Endothelial cell of umbilical vein (primary cell): ENCODE data around the gene RASGRF2. TPM values are rescaled to one million over a fixed set of nuclear protein-coding genes. Genes with fewer than 3 reads are reported as not detected.
"Not testable (repeated sequence)": the region's sequence is repeated elsewhere in the genome, so short reads cannot be mapped to it uniquely, and the experiment has no call there.

Source experiments
- BruUV-seq: library from RNA; stranded (reverse); fragments of 400-500 nt; replicated peaks from 2 replicates; lab custom pipeline; 2021; lab: Mats Ljungman, UMichigan
- CTCF ChIA-PET: fragments of 300-600, 350-600 bp; sonication (Branson Sonifier 250); formaldehyde crosslinking; loops from one replicate; lab custom pipeline; 2021; ENCODE audit warnings: antibody characterized with exemption, inconsistent platforms; lab: Charles Lee
- POLR2A ChIA-PET: fragments of 300-600, 350-600 bp; sonication (Branson Sonifier 250); formaldehyde crosslinking; loops from one replicate; lab custom pipeline; 2021; ENCODE audit warnings: antibody characterized with exemption, inconsistent platforms; lab: Charles Lee
- DNase-seq: peaks from one replicate; pipeline ENCODE4 v3.0.0-alpha.2; 2011; ENCODE audit warnings: low read depth, low spot score
- FAIRE-seq: peaks from 2 replicates; lab custom pipeline; 2011; peaks lifted over from hg19 to GRCh38; lab: Jason Lieb, UNC
- H2AFZ ChIP-seq: 2 replicates; pipeline ENCODE4 v1.6.0; 2012; ENCODE audit warnings: low read depth, low read length, control low read depth, inconsistent platforms
- H3K27ac ChIP-seq: 2 replicates; pipeline ENCODE4 v1.5.1; 2011; ENCODE audit warnings: low read depth, mild to moderate bottlenecking, control low read depth, low read length, moderate library complexity; ENCODE audit not compliant: insufficient read depth
- H3K27me3 ChIP-seq, 2 experiments: 2 replicates each; pipeline versions ENCODE4 v1.6.0 to v1.6.1; 2011; ENCODE audit warnings: low read length in 2 of 2, mixed read lengths in 1 of 2; ENCODE audit not compliant: control insufficient read depth in 2 of 2, insufficient read depth in 2 of 2
- H3K36me3 ChIP-seq, 2 experiments: 2 replicates in 1 of 2; 3 replicates in 1 of 2; pipeline ENCODE4 v1.5.1; 2011; ENCODE audit warnings: low read length in 2 of 2, mild to moderate bottlenecking in 1 of 2, moderate library complexity in 1 of 2; ENCODE audit not compliant: control insufficient read depth in 2 of 2, insufficient read depth in 2 of 2; ENCODE audit errors: extremely low read depth in 1 of 2
- H3K4me1 ChIP-seq: 3 replicates; pipeline ENCODE4 v1.5.1; 2011; ENCODE audit warnings: mild to moderate bottlenecking, low read length; ENCODE audit not compliant: control insufficient read depth, insufficient read depth; ENCODE audit errors: extremely low read depth
- H3K4me2 ChIP-seq: 2 replicates; pipeline ENCODE4 v1.6.1; 2011; ENCODE audit warnings: low read length, control low read depth, mixed read lengths; ENCODE audit not compliant: insufficient read depth
- H3K4me3 ChIP-seq, 3 experiments: fragments of 200-600 bp in 1 of 3; sonication (generic), shearing (Covaris generic) in 1 of 3; replicated peaks in 1 of 3; 2 replicates each; pipeline ENCODE4 v1.5.1; 2011 to 2016; ENCODE audit warnings: control low read depth in 3 of 3, low read length in 3 of 3, mild to moderate bottlenecking in 2 of 3, inconsistent platforms in 1 of 3, low read depth in 1 of 3, moderate library complexity in 1 of 3; ENCODE audit not compliant: insufficient read depth in 1 of 3
- H3K79me2 ChIP-seq: 2 replicates; pipeline ENCODE4 v1.6.0; 2012; ENCODE audit warnings: low read length, inconsistent platforms; ENCODE audit not compliant: control insufficient read depth, insufficient read depth
- H3K9ac ChIP-seq: replicated peaks from 2 replicates; pipeline ENCODE3; 2011; ENCODE audit warnings: low read length, control low read depth; ENCODE audit not compliant: insufficient read depth; ENCODE audit errors: extremely low read depth
- H3K9me1 ChIP-seq: replicated peaks from 3 replicates; pipeline ENCODE4 v1.6.0; 2011; ENCODE audit warnings: mild to moderate bottlenecking, low read length; ENCODE audit not compliant: control insufficient read depth, insufficient read depth; ENCODE audit errors: extremely low read depth
- H3K9me3 ChIP-seq: replicated peaks from 2 replicates; pipeline ENCODE4 v1.5.1; 2012; ENCODE audit warnings: low read length, inconsistent platforms; ENCODE audit not compliant: control insufficient read depth, insufficient read depth
- H4K20me1 ChIP-seq: replicated peaks from 2 replicates; pipeline ENCODE3; 2011; ENCODE audit warnings: mild to moderate bottlenecking, low read length; ENCODE audit not compliant: control insufficient read depth, insufficient read depth; ENCODE audit errors: extremely low read depth
- GATA2 ChIP-seq: IDR thresholded peaks from 2 replicates; pipeline ENCODE4 v1.7.0; 2011; ENCODE audit warnings: low read depth, mild to moderate bottlenecking, moderate library complexity, mixed read lengths, low read length; ENCODE audit not compliant: insufficient read length, insufficient read depth
- JUN ChIP-seq: IDR thresholded peaks from 2 replicates; pipeline ENCODE4 v1.6.1; 2011; ENCODE audit warnings: borderline replicate concordance, low read depth; ENCODE audit not compliant: insufficient read length, insufficient read depth
- MAX ChIP-seq: IDR thresholded peaks from 2 replicates; pipeline ENCODE4 v1.6.1; 2011; ENCODE audit not compliant: insufficient read depth, insufficient read length
- MYC ChIP-seq: IDR thresholded peaks from one replicate; pipeline ENCODE4 v1.6.1; 2011; ENCODE audit warnings: mild to moderate bottlenecking, low read depth, low read length
- POLR2A ChIP-seq: IDR thresholded peaks from 2 replicates; pipeline ENCODE4 v1.6.1; 2012; ENCODE audit warnings: low read depth, mild to moderate bottlenecking, control low read depth, low read length
- POLR2AphosphoS5 ChIP-seq: IDR thresholded peaks from 2 replicates; pipeline ENCODE4 v1.6.1; 2012; ENCODE audit warnings: low read depth, mild to moderate bottlenecking, control low read depth, low read length, moderate library complexity; ENCODE audit not compliant: insufficient read depth
- dilution Hi-C: fragments of 300-500 bp; cut with MboI; formaldehyde crosslinking; loops from one replicate; pipeline ENCODE4 v1.15.0; 2019; ENCODE audit warnings: low sequenced_read_pairs; ENCODE audit not compliant: extremely low pct_ligation_motif_present
- intact Hi-C: fragments of 100-400 bp; cut with micrococcal nuclease; formaldehyde crosslinking; loops from one replicate; pipeline ENCODE4 v1.10.0; 2022
- polyA plus RNA-seq, 4 experiments: library from polyadenylated mRNA; depleted of rRNA in 3 of 4; stranded (reverse) in 3 of 4; unstranded in 1 of 4; fragments of >200 nt; gene quantifications; 2 replicates each; pipeline versions ENCODE4 v1.2.1 to v1.2.3, GENCODE V29; 2011 to 2012; ENCODE audit warnings: missing spikeins in 1 of 4
- total RNA-seq: library from RNA; stranded (reverse); gene quantifications from 2 replicates; pipeline ENCODE4 v1.2.3, GENCODE V29; 2021

The RASGRF2 gene
- total and polyA plus RNA-seq, 2 donors (not counting 3 experiments of a cell fraction or from before 2014, with no cell fraction given), result 0.41 to 4.0 TPM

GRCh38 chr5:81027481-81028058 lies 67.4 kb downstream of the RASGRF2 start:
- no peaks in the 10 kb centered on the region for H3K9me3 ChIP-seq
- dilution Hi-C loops, result no loop called here
- H3K4me2 ChIP-seq, result no peak overlapping the region
- TF ChIP-seq MAX, result no peak
- no peak for TF ChIP-seq MYC
- no peak for TF ChIP-seq POLR2AphosphoS5
- no peak for TF ChIP-seq POLR2A
- no peak for TF ChIP-seq GATA2
- no peak for TF ChIP-seq JUN
- no peaks in the 10 kb centered on the region for H3K36me3 ChIP-seq
- POLR2A ChIA-PET, result no interaction called here
- H3K9me1 ChIP-seq, result no peaks in the 10 kb centered on the region
- no peak overlapping the region for H3K4me3 ChIP-seq
- no peak overlapping the region for H2AFZ ChIP-seq
- no peak overlapping the region for H3K27ac ChIP-seq
- FAIRE-seq (no peak), DNase-seq (no peak)
- H3K27me3 ChIP-seq, result peaks cover 0 to 2% of the 10 kb centered on the region in 2 experiments
- no peak overlapping the region for H3K9ac ChIP-seq
- no TSS peak for BruUV-seq
- H3K4me1 ChIP-seq, result no peaks in the 10 kb centered on the region
- no peaks in the 10 kb centered on the region for H4K20me1 ChIP-seq
- H3K79me2 ChIP-seq, result no peaks in the 10 kb centered on the region
- intact Hi-C loops, result no loop called here
- CTCF ChIA-PET, result no interaction called here

- intact Hi-C loops, BruUV-seq, H2AFZ ChIP-seq, H3K4me2 ChIP-seq, H3K79me2 ChIP-seq, H3K9ac ChIP-seq, H3K4me1 ChIP-seq, DNase-seq, H3K4me3 ChIP-seq, FAIRE-seq, POLR2A ChIA-PET, H3K36me3 ChIP-seq, H3K9me1 ChIP-seq, H3K27me3 ChIP-seq, H4K20me1 ChIP-seq, H3K27ac ChIP-seq, dilution Hi-C loops, H3K9me3 ChIP-seq: not testable (repeated sequence)
- CTCF ChIA-PET, result interaction anchor here (0.8 to 1.8 kb wide), 2 partner anchors 54 to 113 kb away, joined by 3 read pairs; no protein-coding TSS in a partner anchor
Observed at GRCh38 chr5:81028888-81029287, 68.7 kb downstream of the RASGRF2 start.

DNA sequence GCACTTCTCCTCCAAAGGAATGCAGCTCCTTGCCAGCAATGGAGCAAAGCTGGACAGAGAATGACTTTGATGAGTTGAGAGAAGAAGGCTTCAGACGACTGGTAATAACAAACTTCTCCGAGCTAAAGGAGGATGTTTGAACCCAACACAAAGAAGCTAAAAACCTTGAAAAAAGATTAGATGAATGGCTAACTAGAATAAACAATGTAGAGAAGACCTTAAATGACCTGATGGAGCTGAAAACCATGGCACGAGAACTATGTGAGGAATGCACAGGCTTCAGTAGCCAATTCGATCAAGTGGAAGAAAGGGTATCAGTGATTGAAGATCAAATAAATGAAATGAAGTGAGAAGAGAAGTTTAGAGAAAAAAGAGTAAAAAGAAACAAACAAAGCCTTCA lies 69.6 kb downstream of the RASGRF2 start:
- H3K4me1 ChIP-seq, H4K20me1 ChIP-seq, H3K36me3 ChIP-seq, DNase-seq, H2AFZ ChIP-seq, FAIRE-seq, POLR2A ChIA-PET, H3K4me3 ChIP-seq, BruUV-seq, H3K9me1 ChIP-seq, H3K79me2 ChIP-seq, H3K9ac ChIP-seq, H3K9me3 ChIP-seq, H3K27ac ChIP-seq, H3K4me2 ChIP-seq, H3K27me3 ChIP-seq, dilution Hi-C loops, intact Hi-C loops: not testable (repeated sequence)
- CTCF ChIA-PET, result interaction anchor here (0.8 to 1.8 kb wide), 2 partner anchors 54 to 114 kb away, joined by 3 read pairs; no protein-coding TSS in a partner anchor
